Iris pigment epithelial cell (primary cell): ENCODE results near the gene LMOD3.

ENCODE experiments used
- DNase-seq: peaks from one replicate; pipeline ENCODE4 v3.0.0-alpha.2; 2011; ENCODE audit warnings: low read depth

The LMOD3 gene

GRCh38 chr3:69122403-69122802 lies at the start of gene LMOD3:
Gene LMOD3, minus strand, starts transcription at chr3:69122595. Its CDS starts 209 bp downstream, at chr3:69122386.
- DNase-seq = no peak

- no peak for DNase-seq
Measured at GRCh38 chr3:69172058-69172457, 49.7 kb upstream of the LMOD3 start.

- DNase-seq = no peak
Measured at GRCh38 chr3:69166446-69166845, 44.1 kb upstream of the LMOD3 start.

- DNase-seq = no peak
Measured at GRCh38 chr3:69165744-69166143, 43.3 kb upstream of the LMOD3 start.

- DNase-seq = no peak
Measured at GRCh38 chr3:69164296-69164695, 41.9 kb upstream of the LMOD3 start.

- DNase-seq = no peak
Measured at GRCh38 chr3:69162308-69162980, 40.0 kb upstream of the LMOD3 start.

GRCh38 chr3:69161587-69162307 lies 39.4 kb upstream of the LMOD3 start:
- DNase-seq = peak; percentile 47

GRCh38 chr3:69160525-69160924 lies 38.1 kb upstream of the LMOD3 start:
- DNase-seq = no peak

- no peak for DNase-seq
Measured at GRCh38 chr3:69160107-69160506, 37.7 kb upstream of the LMOD3 start.

- no peak for DNase-seq
Measured at GRCh38 chr3:69149586-69149985, 27.2 kb upstream of the LMOD3 start.

- DNase-seq = no peak
Measured at GRCh38 chr3:69145688-69146087, 23.3 kb upstream of the LMOD3 start.

GRCh38 chr3:69144631-69145245 lies 22.3 kb upstream of the LMOD3 start:
- no peak for DNase-seq

- peak; percentile 56 for DNase-seq
Measured at GRCh38 chr3:69143612-69144011, 21.2 kb upstream of the LMOD3 start.

GRCh38 chr3:69142797-69143454 lies 20.5 kb upstream of the LMOD3 start:
- DNase-seq = peak; percentile 52

GRCh38 chr3:69142090-69142489 lies 19.7 kb upstream of the LMOD3 start:
- peak; percentile 93 for DNase-seq

GRCh38 chr3:69141313-69141712 lies 18.9 kb upstream of the LMOD3 start:
- DNase-seq = no peak

- DNase-seq = no peak
Measured at GRCh38 chr3:69137412-69137811, 15.0 kb upstream of the LMOD3 start.

- peak; percentile 65 for DNase-seq
Measured at GRCh38 chr3:69137005-69137404, 14.6 kb upstream of the LMOD3 start.

- no peak for DNase-seq
Measured at GRCh38 chr3:69130689-69131088, 8.3 kb upstream of the LMOD3 start.

- no peak for DNase-seq
Measured at GRCh38 chr3:69129531-69129930, 7.1 kb upstream of the LMOD3 start.

- no peak for DNase-seq
Measured at GRCh38 chr3:69128509-69128908, 6.1 kb upstream of the LMOD3 start.

- DNase-seq = no peak
Measured at GRCh38 chr3:69126999-69127398, 4.6 kb upstream of the LMOD3 start.

- DNase-seq = no peak
Measured at GRCh38 chr3:69126216-69126615, 3.8 kb upstream of the LMOD3 start.
